Activated CD4-positive, alpha-beta T cell treated with anti-CD3 and anti-CD28 coated beads, Interleukin-2, Interleukin-6, amounts not matched to agents 100 ng/mL and 50 ng/mL, durations not matched to agents 16 hours and 8 hours (primary cell): ENCODE measurements around the gene DOCK3.
"Not testable (repeated sequence)": the region's sequence is repeated elsewhere in the genome, so short reads cannot be mapped to it uniquely, and the experiment has no call there.

Experiments used
- DNase-seq: peaks from one replicate; pipeline ENCODE4 v3.0.0-alpha.2; 2020

The DOCK3 gene

GRCh38 chr3:51131607-51132006, 456.9 kb downstream of the DOCK3 start:
- not testable (repeated sequence) for DNase-seq

- no peak for DNase-seq
These were observed 463.0 kb downstream of the DOCK3 start for GRCh38 chr3:51137715-51138114.

- DNase-seq = no peak
These were observed 464.9 kb downstream of the DOCK3 start for GRCh38 chr3:51139616-51140015.

- no peak for DNase-seq
These were observed 466.8 kb downstream of the DOCK3 start for GRCh38 chr3:51141573-51141972.

GRCh38 chr3:51145811-51146585, 471.3 kb downstream of the DOCK3 start:
- no peak for DNase-seq

- no peak for DNase-seq
These were observed 472.1 kb downstream of the DOCK3 start for GRCh38 chr3:51146781-51147180.

- no peak for DNase-seq
These were observed 481.4 kb downstream of the DOCK3 start for GRCh38 chr3:51156147-51156546.

- no peak for DNase-seq
These were observed 488.3 kb downstream of the DOCK3 start for GRCh38 chr3:51163051-51163450.

GRCh38 chr3:51173518-51174271, 499.0 kb downstream of the DOCK3 start:
- DNase-seq = no peak

GRCh38 chr3:51176923-51177322, 502.2 kb downstream of the DOCK3 start:
- no peak for DNase-seq

GRCh38 chr3:51186446-51186845, 511.7 kb downstream of the DOCK3 start:
- DNase-seq = not testable (repeated sequence)

- no peak for DNase-seq
These were observed 515.5 kb downstream of the DOCK3 start for GRCh38 chr3:51190199-51190598.

GRCh38 chr3:51190827-51191226, 516.1 kb downstream of the DOCK3 start:
- DNase-seq = no peak

GRCh38 chr3:51191768-51192167, 517.0 kb downstream of the DOCK3 start:
- DNase-seq = no peak

GRCh38 chr3:51198477-51198876, 523.8 kb downstream of the DOCK3 start:
- DNase-seq = no peak

- not testable (repeated sequence) for DNase-seq
These were observed 524.6 kb downstream of the DOCK3 start for GRCh38 chr3:51199296-51199695.

GRCh38 chr3:51216291-51216690, 541.6 kb downstream of the DOCK3 start:
- DNase-seq = no peak

GRCh38 chr3:51221959-51222358, 547.2 kb downstream of the DOCK3 start:
- no peak for DNase-seq

- peak; percentile 9 for DNase-seq
These were observed 549.6 kb downstream of the DOCK3 start for GRCh38 chr3:51224283-51224682.

- no peak for DNase-seq
These were observed 550.1 kb downstream of the DOCK3 start for GRCh38 chr3:51224843-51225242.

GRCh38 chr3:51242939-51243338, 568.2 kb downstream of the DOCK3 start:
- DNase-seq = no peak

- no peak for DNase-seq
These were observed 569.2 kb downstream of the DOCK3 start for GRCh38 chr3:51243924-51244323.

GRCh38 chr3:51245867-51246266, 571.1 kb downstream of the DOCK3 start:
- no peak for DNase-seq

- DNase-seq = no peak
These were observed 583.1 kb downstream of the DOCK3 start for GRCh38 chr3:51257870-51258269.
